Measurements from ENCODE around the gene TBCK. TPM values are rescaled to one million over a fixed set of nuclear protein-coding genes. Genes with fewer than 3 reads are reported as not detected.
A peak's percentile ranks its signal among the peaks of the same experiment; 100 is the strongest.

TBCK gene
- total and polyA plus RNA-seq, 2 donors (not counting 3 experiments of a cell fraction or from before 2014, with no cell fraction given), result 18.2 to 38.6 TPM

DNA sequence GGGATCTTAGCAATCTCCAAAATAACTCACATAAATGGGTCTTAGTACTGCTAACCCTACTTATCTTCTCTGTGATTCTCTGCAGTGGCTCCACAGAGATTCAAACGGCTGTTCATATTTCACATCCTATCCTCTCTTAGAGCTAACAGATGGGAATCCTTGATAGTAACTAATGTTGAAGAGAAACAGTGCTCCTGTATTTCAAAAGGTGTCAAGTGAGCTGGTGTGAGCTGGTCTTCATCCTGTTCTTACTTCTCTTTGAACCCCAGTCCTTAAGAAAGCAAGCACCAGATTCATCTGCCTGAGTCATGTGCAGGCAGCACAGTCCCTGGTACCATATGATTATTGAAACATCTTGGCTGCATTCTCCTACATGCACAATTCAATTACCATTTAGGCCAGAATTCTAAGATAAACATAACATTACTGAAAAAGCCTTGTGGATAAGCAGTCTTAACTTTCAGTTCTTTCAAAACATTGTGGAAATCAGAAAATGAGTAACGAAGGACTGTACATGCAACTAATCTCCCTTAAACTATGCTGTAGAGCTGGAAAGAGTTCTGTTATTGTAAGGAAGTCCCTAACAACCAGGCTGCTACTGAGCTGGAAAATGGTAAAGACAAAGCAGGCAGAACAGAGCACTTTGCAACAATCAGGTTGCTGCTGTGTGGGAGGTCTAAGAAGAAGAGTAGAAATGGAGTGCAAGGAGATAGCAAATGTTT is 267.6 kb downstream of the TBCK start:
- H3K4me1 ChIP-seq (ENCODE audit: control insufficient read depth, extremely low read depth, insufficient read depth, low read length), result no peaks in the 10 kb centered on the region
- CTCF ChIA-PET, result interaction anchor here (1.1 kb wide), 1 partner anchor 53 kb away, joined by 3 read pairs; no protein-coding TSS in a partner anchor
- dilution Hi-C loops (cut with MboI; ENCODE audit: extremely low pct_ligation_motif_present, low sequenced_read_pairs), result no loop called here
- intact Hi-C loops (cut with micrococcal nuclease), result no loop called here
- no peak overlapping the region for H3K4me2 ChIP-seq (ENCODE audit: insufficient read depth, low read length)
- no peaks in the 10 kb centered on the region for H3K9me3 ChIP-seq (replicated peaks; ENCODE audit: control insufficient read depth, insufficient read depth, low read length)
- POLR2A ChIA-PET, result no interaction called here
- FAIRE-seq (peak; percentile 68), DNase-seq (ENCODE audit: low read depth, low spot score) (peak; percentile 42)
- no peaks in the 10 kb centered on the region for H4K20me1 ChIP-seq (replicated peaks; ENCODE audit: control insufficient read depth, extremely low read depth, insufficient read depth, low read length)
- TF ChIP-seq POLR2A (IDR thresholded peaks at IDR 0.05; ENCODE audit: low read depth, low read length), result no peak
- TF ChIP-seq, protein P1, sequence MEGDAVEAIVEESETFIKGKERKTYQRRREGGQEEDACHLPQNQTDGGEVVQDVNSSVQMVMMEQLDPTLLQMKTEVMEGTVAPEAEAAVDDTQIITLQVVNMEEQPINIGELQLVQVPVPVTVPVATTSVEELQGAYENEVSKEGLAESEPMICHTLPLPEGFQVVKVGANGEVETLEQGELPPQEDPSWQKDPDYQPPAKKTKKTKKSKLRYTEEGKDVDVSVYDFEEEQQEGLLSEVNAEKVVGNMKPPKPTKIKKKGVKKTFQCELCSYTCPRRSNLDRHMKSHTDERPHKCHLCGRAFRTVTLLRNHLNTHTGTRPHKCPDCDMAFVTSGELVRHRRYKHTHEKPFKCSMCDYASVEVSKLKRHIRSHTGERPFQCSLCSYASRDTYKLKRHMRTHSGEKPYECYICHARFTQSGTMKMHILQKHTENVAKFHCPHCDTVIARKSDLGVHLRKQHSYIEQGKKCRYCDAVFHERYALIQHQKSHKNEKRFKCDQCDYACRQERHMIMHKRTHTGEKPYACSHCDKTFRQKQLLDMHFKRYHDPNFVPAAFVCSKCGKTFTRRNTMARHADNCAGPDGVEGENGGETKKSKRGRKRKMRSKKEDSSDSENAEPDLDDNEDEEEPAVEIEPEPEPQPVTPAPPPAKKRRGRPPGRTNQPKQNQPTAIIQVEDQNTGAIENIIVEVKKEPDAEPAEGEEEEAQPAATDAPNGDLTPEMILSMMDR (IDR thresholded peaks at IDR 0.05; ENCODE audit: extremely low read depth in 1 of 2, insufficient read depth in 1 of 2, low read depth in 1 of 2, low read length in 2 of 2), result no peak
- TF ChIP-seq POLR2AphosphoS5 (IDR thresholded peaks at IDR 0.05; ENCODE audit: insufficient read depth, low read depth, low read length), result no peak
- TF ChIP-seq FOS (IDR thresholded peaks at IDR 0.05; ENCODE audit: borderline replicate concordance, insufficient read depth, low read length), result no peak
- TF ChIP-seq JUN (IDR thresholded peaks at IDR 0.05; ENCODE audit: borderline replicate concordance, insufficient read depth, insufficient read length, low read depth), result no peak
- no peak overlapping the region for H3K27ac ChIP-seq (ENCODE audit: insufficient read depth, low read depth, low read length)
- H2AFZ ChIP-seq (ENCODE audit: low read depth, low read length), result no peak overlapping the region
- BruUV-seq (replicated peaks), result no TSS peak
- H3K36me3 ChIP-seq (ENCODE audit: control insufficient read depth in 2 of 2, extremely low read depth in 1 of 2, insufficient read depth in 2 of 2, low read length in 2 of 2), result no peaks in the 10 kb centered on the region
- no peak overlapping the region for H3K4me3 ChIP-seq (replicated peaks in 1 of 3; ENCODE audit: insufficient read depth in 1 of 3, low read depth in 1 of 3, low read length in 3 of 3)
- H3K79me2 ChIP-seq (ENCODE audit: control insufficient read depth, insufficient read depth, low read length), result no peaks in the 10 kb centered on the region
- no peaks in the 10 kb centered on the region for H3K9me1 ChIP-seq (replicated peaks; ENCODE audit: control insufficient read depth, extremely low read depth, insufficient read depth, low read length)
- H3K27me3 ChIP-seq (ENCODE audit: control insufficient read depth in 2 of 2, insufficient read depth in 2 of 2, low read length in 2 of 2), result no peaks in the 10 kb centered on the region
- no peak overlapping the region for H3K9ac ChIP-seq (replicated peaks; ENCODE audit: extremely low read depth, insufficient read depth, low read length)

DNA sequence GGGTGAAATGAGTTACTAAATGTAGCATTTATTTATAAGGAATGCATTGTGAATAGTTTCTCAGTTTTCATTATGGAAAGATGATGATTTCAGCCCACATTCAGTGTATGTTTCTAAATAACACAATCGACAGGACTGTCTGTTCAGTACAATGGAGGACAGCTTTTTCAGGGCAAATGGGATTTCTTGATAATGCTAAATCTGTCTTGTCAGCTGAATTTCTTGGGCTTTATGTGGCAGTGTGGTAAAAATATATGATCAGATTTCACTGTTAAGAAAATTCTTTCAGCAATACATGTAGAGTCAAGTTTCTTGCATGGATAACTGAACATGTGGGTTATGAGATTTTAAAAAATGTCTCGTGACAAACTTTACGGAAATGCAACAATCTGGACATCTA is 269.9 kb downstream of the TBCK start:
- H3K4me3 ChIP-seq (replicated peaks in 1 of 3; ENCODE audit: insufficient read depth in 1 of 3, low read depth in 1 of 3, low read length in 3 of 3), result no peak overlapping the region
- TF ChIP-seq JUN (IDR thresholded peaks at IDR 0.05; ENCODE audit: borderline replicate concordance, insufficient read depth, insufficient read length, low read depth) (no peak), POLR2A (IDR thresholded peaks at IDR 0.05; ENCODE audit: low read depth, low read length) (no peak), FOS (IDR thresholded peaks at IDR 0.05; ENCODE audit: borderline replicate concordance, insufficient read depth, low read length) (no peak), POLR2AphosphoS5 (IDR thresholded peaks at IDR 0.05; ENCODE audit: insufficient read depth, low read depth, low read length) (no peak), MYC (IDR thresholded peaks at IDR 0.05; ENCODE audit: low read depth, low read length) (no peak)
- TF ChIP-seq, protein P2, sequence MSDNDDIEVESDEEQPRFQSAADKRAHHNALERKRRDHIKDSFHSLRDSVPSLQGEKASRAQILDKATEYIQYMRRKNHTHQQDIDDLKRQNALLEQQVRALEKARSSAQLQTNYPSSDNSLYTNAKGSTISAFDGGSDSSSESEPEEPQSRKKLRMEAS (IDR thresholded peaks at IDR 0.05; ENCODE audit: insufficient read depth, insufficient read length), result no peak
- TF ChIP-seq, protein P1 (IDR thresholded peaks at IDR 0.05; ENCODE audit: extremely low read depth in 1 of 2, insufficient read depth in 1 of 2, low read depth in 1 of 2, low read length in 2 of 2), result no peak
- H3K36me3 ChIP-seq (ENCODE audit: control insufficient read depth in 2 of 2, extremely low read depth in 1 of 2, insufficient read depth in 2 of 2, low read length in 2 of 2), result no peaks in the 10 kb centered on the region
- H3K9me3 ChIP-seq (replicated peaks; ENCODE audit: control insufficient read depth, insufficient read depth, low read length), result no peaks in the 10 kb centered on the region
- H2AFZ ChIP-seq (ENCODE audit: low read depth, low read length), result no peak overlapping the region
- no peaks in the 10 kb centered on the region for H4K20me1 ChIP-seq (replicated peaks; ENCODE audit: control insufficient read depth, extremely low read depth, insufficient read depth, low read length)
- H3K9ac ChIP-seq (replicated peaks; ENCODE audit: extremely low read depth, insufficient read depth, low read length), result no peak overlapping the region
- ChIA-PET POLR2A (no interaction called here), CTCF (no interaction called here)
- no peak overlapping the region for H3K4me2 ChIP-seq (ENCODE audit: insufficient read depth, low read length)
- intact Hi-C loops (cut with micrococcal nuclease) (no loop called here), dilution Hi-C loops (cut with MboI; ENCODE audit: extremely low pct_ligation_motif_present, low sequenced_read_pairs) (no loop called here)
- H3K27ac ChIP-seq (ENCODE audit: insufficient read depth, low read depth, low read length), result no peak overlapping the region
- DNase-seq (ENCODE audit: low read depth, low spot score) (no peak), FAIRE-seq (peak; percentile 15)
- H3K79me2 ChIP-seq (ENCODE audit: control insufficient read depth, insufficient read depth, low read length), result no peaks in the 10 kb centered on the region
- no peaks in the 10 kb centered on the region for H3K27me3 ChIP-seq (ENCODE audit: control insufficient read depth in 2 of 2, insufficient read depth in 2 of 2, low read length in 2 of 2)
- H3K4me1 ChIP-seq (ENCODE audit: control insufficient read depth, extremely low read depth, insufficient read depth, low read length), result no peaks in the 10 kb centered on the region
- BruUV-seq (replicated peaks), result no TSS peak
- no peaks in the 10 kb centered on the region for H3K9me1 ChIP-seq (replicated peaks; ENCODE audit: control insufficient read depth, extremely low read depth, insufficient read depth, low read length)
